Glutamatergic neuron (in vitro differentiated cells): ENCODE results near the gene ATP11B. TPM values are rescaled to one million over a fixed set of nuclear protein-coding genes. Genes with fewer than 3 reads are reported as not detected.

Experiments
- DNase-seq: peaks from one replicate; pipeline ENCODE4 v3.0.0; 2022
- H3K27ac Mint-ChIP-seq: one replicate; pipeline ENCODE4 v1.8.0; 2020; ENCODE audit warnings: mild to moderate bottlenecking, mixed read lengths, inconsistent platforms; ENCODE audit not compliant: unreplicated experiment
- H3K27me3 Mint-ChIP-seq: one replicate; pipeline ENCODE4 v1.8.0; 2020; ENCODE audit warnings: mild to moderate bottlenecking, moderate library complexity, mixed read lengths, inconsistent platforms; ENCODE audit not compliant: unreplicated experiment
- H3K36me3 Mint-ChIP-seq: one replicate; pipeline ENCODE4 v1.8.0; 2020; ENCODE audit warnings: mild to moderate bottlenecking, mixed read lengths, inconsistent platforms; ENCODE audit not compliant: unreplicated experiment
- H3K4me1 Mint-ChIP-seq: one replicate; pipeline ENCODE4 v1.8.0; 2020; ENCODE audit warnings: mild to moderate bottlenecking, low read depth, mixed read lengths, inconsistent platforms; ENCODE audit not compliant: unreplicated experiment
- H3K4me3 Mint-ChIP-seq: one replicate; pipeline ENCODE4 v1.8.0; 2020; ENCODE audit warnings: mild to moderate bottlenecking, mixed read lengths, inconsistent platforms; ENCODE audit not compliant: unreplicated experiment
- H3K9me3 Mint-ChIP-seq: one replicate; pipeline ENCODE4 v1.8.0; 2020; ENCODE audit warnings: mild to moderate bottlenecking, moderate library complexity, mixed read lengths, inconsistent platforms; ENCODE audit not compliant: unreplicated experiment
- CTCF ChIP-seq: fragments of 200-600 bp; sonication (generic); IDR thresholded peaks from one replicate; pipeline ENCODE4 v1.5.0; 2021; ENCODE audit not compliant: partially characterized antibody, unreplicated experiment
- total RNA-seq: library from RNA; stranded (reverse); fragmentation: NEBNext Ultra II Directional; extraction: Animal tissue kit (Norgen Biotek cat#: 25700); gene quantifications from one replicate; pipeline ENCODE4 v1.2.1, GENCODE V29; 2021; ENCODE audit not compliant: unreplicated experiment

Gene ATP11B
- total RNA-seq, 1 donor from 2014 or later: 36.2 TPM

- Mint-ChIP-seq H3K27ac (no peak overlapping the region), H3K4me1 (no peaks in the 10 kb centered on the region)
Measured at GRCh38 chr3:182940266-182940808, 147.0 kb downstream of the ATP11B start.

GRCh38 chr3:182941719-182942118 is 148.4 kb downstream of the ATP11B start:
- Mint-ChIP-seq H3K4me1 (no peaks in the 10 kb centered on the region), H3K27ac (no peak overlapping the region), H3K36me3 (no peaks in the 10 kb centered on the region), H3K9me3 (no peaks in the 10 kb centered on the region), H3K4me3 (no peak overlapping the region), H3K27me3 (no peaks in the 10 kb centered on the region)
- DNase-seq: no peak
- TF ChIP-seq CTCF: no peak

More at GRCh38 chr3:182940266-182940808, 147.0 kb downstream of the ATP11B start:
- no peak for DNase-seq
- TF ChIP-seq CTCF: no peak
- H3K27me3 Mint-ChIP-seq: no peaks in the 10 kb centered on the region
- no peaks in the 10 kb centered on the region for H3K9me3 Mint-ChIP-seq
- no peak overlapping the region for H3K4me3 Mint-ChIP-seq
- no peaks in the 10 kb centered on the region for H3K36me3 Mint-ChIP-seq

DNA sequence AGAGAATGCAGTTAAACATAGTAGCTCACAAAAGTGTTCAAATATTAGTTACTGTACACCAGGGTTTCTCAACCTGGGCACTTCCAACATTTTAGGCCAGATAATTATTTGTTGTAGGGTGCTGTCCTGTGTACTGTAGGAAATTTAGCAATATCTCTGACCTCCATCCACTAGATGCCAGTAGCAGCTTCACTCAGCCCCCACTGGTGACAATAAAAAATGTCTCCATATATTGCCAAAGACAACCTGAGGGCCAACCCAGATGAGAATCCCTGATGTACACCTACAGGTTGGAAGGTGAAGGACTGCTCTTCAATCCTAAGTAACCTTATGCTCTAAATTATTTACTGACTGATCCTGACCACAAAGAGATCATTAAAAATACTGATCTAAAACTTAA is 154.6 kb downstream of the ATP11B start:
- no peaks in the 10 kb centered on the region for H3K36me3 Mint-ChIP-seq
- no peak overlapping the region for H3K27ac Mint-ChIP-seq
- no peaks in the 10 kb centered on the region for H3K27me3 Mint-ChIP-seq

DNA sequence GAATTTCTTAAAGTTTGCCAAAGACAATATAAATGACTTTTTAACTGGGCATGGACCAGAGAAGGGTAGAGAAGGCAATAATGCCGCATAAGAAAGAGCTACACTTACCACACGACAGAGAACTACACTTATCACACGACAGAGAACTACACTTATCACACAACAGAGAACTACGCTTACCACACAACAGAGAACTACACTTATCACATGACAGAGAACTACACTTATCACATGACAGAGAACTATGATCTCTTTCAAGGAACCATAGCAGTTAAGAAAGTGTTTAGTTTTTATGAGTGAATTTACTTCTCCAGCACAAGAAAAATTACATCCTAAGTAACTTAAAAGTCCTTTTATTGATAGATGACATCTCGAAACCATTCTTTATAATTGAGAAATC is 155.0 kb downstream of the ATP11B start:
- TF ChIP-seq CTCF: no peak
- Mint-ChIP-seq H3K4me1 (no peaks in the 10 kb centered on the region), H3K27me3 (no peaks in the 10 kb centered on the region), H3K9me3 (peaks cover 2% of the 10 kb centered on the region), H3K27ac (no peak overlapping the region), H3K36me3 (no peaks in the 10 kb centered on the region), H3K4me3 (no peak overlapping the region)
- DNase-seq: no peak

More for the DNA sequence above, 154.6 kb downstream of the ATP11B start:
- no peak for TF ChIP-seq CTCF
- DNase-seq: no peak
- H3K4me3 Mint-ChIP-seq: no peak overlapping the region
- peaks cover 2% of the 10 kb centered on the region for H3K9me3 Mint-ChIP-seq
- H3K4me1 Mint-ChIP-seq: no peaks in the 10 kb centered on the region

DNA sequence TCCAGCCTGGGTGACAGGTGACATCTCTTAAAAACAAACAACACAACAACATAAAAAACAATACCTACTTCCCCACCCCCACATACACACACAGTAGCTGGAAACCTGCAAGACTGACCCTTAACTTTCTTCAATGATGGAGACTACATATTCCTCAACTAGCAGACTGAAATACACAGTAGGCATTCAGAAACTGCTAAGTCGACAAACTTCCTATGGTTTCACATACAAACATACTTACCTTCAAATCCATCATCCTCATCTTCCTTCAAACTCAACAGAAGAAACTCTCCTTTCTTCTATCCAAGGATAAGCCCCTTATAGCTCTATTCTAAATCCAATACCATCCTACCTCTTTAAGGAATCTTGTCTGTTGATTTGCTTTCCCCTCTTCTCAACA is 156.4 kb downstream of the ATP11B start:
- Mint-ChIP-seq H3K36me3 (no peaks in the 10 kb centered on the region), H3K4me3 (no peak overlapping the region), H3K27me3 (no peaks in the 10 kb centered on the region), H3K9me3 (peaks cover 2% of the 10 kb centered on the region), H3K27ac (no peak overlapping the region), H3K4me1 (no peaks in the 10 kb centered on the region)
- DNase-seq: no peak
- no peak for TF ChIP-seq CTCF
